ENCODE measurements around the gene CAMK2N1.
A peak's percentile ranks its signal among the peaks of the same experiment; 100 is the strongest.
"Not testable (repeated sequence)": the region's sequence is repeated elsewhere in the genome, so short reads cannot be mapped to it uniquely, and the experiment has no call there.

Gene CAMK2N1

GRCh38 chr1:20485527-20486456 is at the start of gene CAMK2N1:
Gene CAMK2N1, minus strand, starts transcription at chr1:20486210. Its CDS starts 831 bp downstream, at chr1:20485379.
- peak; percentile 23 for DNase-seq

- no peak for DNase-seq
Observed at GRCh38 chr1:20534659-20535417, 48.8 kb upstream of the CAMK2N1 start.

- DNase-seq: no peak
Observed at GRCh38 chr1:20533635-20534034, 47.6 kb upstream of the CAMK2N1 start.

GRCh38 chr1:20530901-20531300 is 44.9 kb upstream of the CAMK2N1 start:
- DNase-seq: no peak

GRCh38 chr1:20530306-20530705 is 44.3 kb upstream of the CAMK2N1 start:
- peak; percentile 77 for DNase-seq

- no peak for DNase-seq
Observed at GRCh38 chr1:20528221-20528620, 42.2 kb upstream of the CAMK2N1 start.

- no peak for DNase-seq
Observed at GRCh38 chr1:20526267-20526666, 40.3 kb upstream of the CAMK2N1 start.

- peak; percentile 86 for DNase-seq
Observed at GRCh38 chr1:20521960-20522861, 36.2 kb upstream of the CAMK2N1 start.

- peak; percentile 36 for DNase-seq
Observed at GRCh38 chr1:20519609-20520262, 33.7 kb upstream of the CAMK2N1 start.

- DNase-seq: no peak
Observed at GRCh38 chr1:20511518-20512428, 25.8 kb upstream of the CAMK2N1 start.

- DNase-seq: no peak
Observed at GRCh38 chr1:20508411-20508771, 22.4 kb upstream of the CAMK2N1 start.

GRCh38 chr1:20507564-20508410 is 21.8 kb upstream of the CAMK2N1 start, which contains the start of gene MUL1:
Gene MUL1, minus strand, starts transcription at chr1:20508151. Its CDS starts 127 bp downstream, at chr1:20508024.
- DNase-seq: peak; percentile 97

- no peak for DNase-seq
Observed at GRCh38 chr1:20507248-20507563, 21.2 kb upstream of the CAMK2N1 start.

- DNase-seq: no peak
Observed at GRCh38 chr1:20505488-20505887, 19.5 kb upstream of the CAMK2N1 start.

GRCh38 chr1:20500716-20501115 is 14.7 kb upstream of the CAMK2N1 start:
- no peak for DNase-seq

GRCh38 chr1:20499718-20500117 is 13.7 kb upstream of the CAMK2N1 start:
- DNase-seq: no peak

- DNase-seq: no peak
Observed at GRCh38 chr1:20499105-20499504, 13.1 kb upstream of the CAMK2N1 start.

- no peak for DNase-seq
Observed at GRCh38 chr1:20498116-20498515, 12.1 kb upstream of the CAMK2N1 start.

- no peak for DNase-seq
Observed at GRCh38 chr1:20497506-20497905, 11.5 kb upstream of the CAMK2N1 start.

GRCh38 chr1:20496725-20497383 is 10.8 kb upstream of the CAMK2N1 start:
- not testable (repeated sequence) for DNase-seq

All from hematopoietic multipotent progenitor cell treated with erythropoietin and hydrocortisone succinate and interleukin-3 and kit ligand, for 4 days (in vitro differentiated cells).